ENCODE data around the gene LAT. TPM values are rescaled to one million over a fixed set of nuclear protein-coding genes. Genes with fewer than 3 reads are reported as not detected.
A peak's percentile ranks its signal among the peaks of the same experiment; 100 is the strongest.

LAT gene
- total RNA-seq, 1 donor = 1.4 TPM

GRCh38 chr16:29011851-29012250 is 27.0 kb downstream of the LAT start:
- H3K4me2 ChIP-seq (ENCODE audit: insufficient read depth, low read length) = no peak overlapping the region
- peaks cover 4% of the 10 kb centered on the region for H3K4me1 ChIP-seq (ENCODE audit: insufficient read depth, low read length)
- H3K27me3 ChIP-seq (ENCODE audit: insufficient read depth, low read length) = no peaks in the 10 kb centered on the region
- no peaks in the 10 kb centered on the region for H4K20me1 ChIP-seq (ENCODE audit: insufficient read depth, low read length)
- no peaks in the 10 kb centered on the region for H3K9me3 ChIP-seq (ENCODE audit: low read depth, low read length)
- TF ChIP-seq, protein P1, sequence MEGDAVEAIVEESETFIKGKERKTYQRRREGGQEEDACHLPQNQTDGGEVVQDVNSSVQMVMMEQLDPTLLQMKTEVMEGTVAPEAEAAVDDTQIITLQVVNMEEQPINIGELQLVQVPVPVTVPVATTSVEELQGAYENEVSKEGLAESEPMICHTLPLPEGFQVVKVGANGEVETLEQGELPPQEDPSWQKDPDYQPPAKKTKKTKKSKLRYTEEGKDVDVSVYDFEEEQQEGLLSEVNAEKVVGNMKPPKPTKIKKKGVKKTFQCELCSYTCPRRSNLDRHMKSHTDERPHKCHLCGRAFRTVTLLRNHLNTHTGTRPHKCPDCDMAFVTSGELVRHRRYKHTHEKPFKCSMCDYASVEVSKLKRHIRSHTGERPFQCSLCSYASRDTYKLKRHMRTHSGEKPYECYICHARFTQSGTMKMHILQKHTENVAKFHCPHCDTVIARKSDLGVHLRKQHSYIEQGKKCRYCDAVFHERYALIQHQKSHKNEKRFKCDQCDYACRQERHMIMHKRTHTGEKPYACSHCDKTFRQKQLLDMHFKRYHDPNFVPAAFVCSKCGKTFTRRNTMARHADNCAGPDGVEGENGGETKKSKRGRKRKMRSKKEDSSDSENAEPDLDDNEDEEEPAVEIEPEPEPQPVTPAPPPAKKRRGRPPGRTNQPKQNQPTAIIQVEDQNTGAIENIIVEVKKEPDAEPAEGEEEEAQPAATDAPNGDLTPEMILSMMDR (IDR thresholded peaks at IDR 0.05; ENCODE audit: extremely low read depth, low read depth, low read length) = no peak
- no peak overlapping the region for H3K27ac ChIP-seq (ENCODE audit: low read depth, low read length)
- DNase-seq (ENCODE audit: insufficient read length, low spot score, missing footprints) = no peak
- H3K36me3 ChIP-seq (ENCODE audit: insufficient read depth, low read length) = no peaks in the 10 kb centered on the region
- no peak overlapping the region for H2AFZ ChIP-seq (ENCODE audit: low read length)
- H3K4me3 ChIP-seq (ENCODE audit: insufficient read depth, low read length) = no peak overlapping the region
- H3K79me2 ChIP-seq (ENCODE audit: insufficient read depth, low read length) = no peaks in the 10 kb centered on the region

- Histone ChIP-seq H3K4me1 (ENCODE audit: insufficient read depth, low read length) (peaks cover 3% of the 10 kb centered on the region), H3K79me2 (ENCODE audit: insufficient read depth, low read length) (no peaks in the 10 kb centered on the region)
- no peak for DNase-seq (ENCODE audit: insufficient read length, low spot score, missing footprints)
Measured at GRCh38 chr16:29012913-29013553, 28.2 kb downstream of the LAT start.

DNA sequence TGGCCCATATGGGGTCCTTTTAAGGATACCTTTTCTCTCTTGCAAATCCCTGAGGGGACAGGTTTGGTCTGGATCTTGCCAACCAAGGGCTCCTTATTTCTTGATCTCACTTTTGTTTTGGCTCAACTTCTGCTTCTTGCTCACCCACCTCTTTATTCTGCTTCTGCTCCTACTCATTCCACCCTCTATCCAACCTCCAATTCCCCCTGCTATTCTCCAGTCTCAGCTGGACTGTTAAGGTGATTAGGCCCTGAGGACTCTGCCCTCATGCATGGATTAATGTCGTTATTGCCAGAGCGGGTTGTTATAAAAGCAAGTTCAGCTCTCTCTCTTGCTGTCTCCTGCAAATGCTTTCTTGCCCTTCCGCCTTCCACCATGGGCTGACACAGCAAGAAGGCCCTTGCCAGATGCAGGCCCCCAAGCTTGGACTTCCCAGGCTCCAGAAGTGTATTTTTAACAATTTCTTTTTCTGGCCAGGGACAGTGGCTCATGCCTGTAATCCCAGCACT is 29.8 kb downstream of the LAT start:
- H2AFZ ChIP-seq (ENCODE audit: low read length) = no peak overlapping the region
- H3K4me1 ChIP-seq (ENCODE audit: insufficient read depth, low read length) = no peaks in the 10 kb centered on the region
- no peaks in the 10 kb centered on the region for H3K9me3 ChIP-seq (ENCODE audit: low read depth, low read length)
- H3K4me2 ChIP-seq (ENCODE audit: insufficient read depth, low read length) = no peak overlapping the region
- TF ChIP-seq, protein P1 (IDR thresholded peaks at IDR 0.05; ENCODE audit: extremely low read depth, low read depth, low read length) = no peak
- H3K4me3 ChIP-seq (ENCODE audit: insufficient read depth, low read length) = no peak overlapping the region
- H3K79me2 ChIP-seq (ENCODE audit: insufficient read depth, low read length) = no peaks in the 10 kb centered on the region
- H3K36me3 ChIP-seq (ENCODE audit: insufficient read depth, low read length) = no peaks in the 10 kb centered on the region
- DNase-seq (ENCODE audit: insufficient read length, low spot score, missing footprints) = peak; percentile 8
- H4K20me1 ChIP-seq (ENCODE audit: insufficient read depth, low read length) = no peaks in the 10 kb centered on the region
- H3K27ac ChIP-seq (ENCODE audit: low read depth, low read length) = no peak overlapping the region
- H3K27me3 ChIP-seq (ENCODE audit: insufficient read depth, low read length) = no peaks in the 10 kb centered on the region

More at GRCh38 chr16:29012913-29013553, 28.2 kb downstream of the LAT start:
- TF ChIP-seq, protein P1 (IDR thresholded peaks at IDR 0.05; ENCODE audit: extremely low read depth, low read depth, low read length) = no peak
- Histone ChIP-seq H3K9me3 (ENCODE audit: low read depth, low read length) (no peaks in the 10 kb centered on the region), H3K27me3 (ENCODE audit: insufficient read depth, low read length) (no peaks in the 10 kb centered on the region), H3K4me2 (ENCODE audit: insufficient read depth, low read length) (no peak overlapping the region), H3K4me3 (ENCODE audit: insufficient read depth, low read length) (no peak overlapping the region), H2AFZ (ENCODE audit: low read length) (no peak overlapping the region), H4K20me1 (ENCODE audit: insufficient read depth, low read length) (no peaks in the 10 kb centered on the region), H3K27ac (ENCODE audit: low read depth, low read length) (no peak overlapping the region), H3K36me3 (ENCODE audit: insufficient read depth, low read length) (no peaks in the 10 kb centered on the region)

- Histone ChIP-seq H4K20me1 (ENCODE audit: insufficient read depth, low read length) (no peaks in the 10 kb centered on the region), H3K4me1 (ENCODE audit: insufficient read depth, low read length) (peaks cover 3% of the 10 kb centered on the region), H3K4me2 (ENCODE audit: insufficient read depth, low read length) (no peak overlapping the region), H3K36me3 (ENCODE audit: insufficient read depth, low read length) (no peaks in the 10 kb centered on the region), H3K9me3 (ENCODE audit: low read depth, low read length) (no peaks in the 10 kb centered on the region), H3K27me3 (ENCODE audit: insufficient read depth, low read length) (no peaks in the 10 kb centered on the region), H3K79me2 (ENCODE audit: insufficient read depth, low read length) (no peaks in the 10 kb centered on the region), H3K27ac (ENCODE audit: low read depth, low read length) (no peak overlapping the region), H2AFZ (ENCODE audit: low read length) (no peak overlapping the region), H3K4me3 (ENCODE audit: insufficient read depth, low read length) (no peak overlapping the region)
- no peak for DNase-seq (ENCODE audit: insufficient read length, low spot score, missing footprints)
- TF ChIP-seq, protein P1 (IDR thresholded peaks at IDR 0.05; ENCODE audit: extremely low read depth, low read depth, low read length) = no peak
Measured at GRCh38 chr16:29022196-29022595, 37.3 kb downstream of the LAT start.

All from osteoblast (primary cell).